Activated naive CD8-positive, alpha-beta T cell treated with anti-CD3 and anti-CD28 coated beads, Interleukin-2, amount 50 U/mL, for 16 hours (primary cell): ENCODE measurements around the gene DOC2B.
"Not testable (repeated sequence)": the region's sequence is repeated elsewhere in the genome, so short reads cannot be mapped to it uniquely, and the experiment has no call there.

Experiments used
- DNase-seq: peaks from one replicate; pipeline ENCODE4 v3.0.0-alpha.2; 2020; ENCODE audit warnings: low read depth, low spot score

The DOC2B gene

DNA sequence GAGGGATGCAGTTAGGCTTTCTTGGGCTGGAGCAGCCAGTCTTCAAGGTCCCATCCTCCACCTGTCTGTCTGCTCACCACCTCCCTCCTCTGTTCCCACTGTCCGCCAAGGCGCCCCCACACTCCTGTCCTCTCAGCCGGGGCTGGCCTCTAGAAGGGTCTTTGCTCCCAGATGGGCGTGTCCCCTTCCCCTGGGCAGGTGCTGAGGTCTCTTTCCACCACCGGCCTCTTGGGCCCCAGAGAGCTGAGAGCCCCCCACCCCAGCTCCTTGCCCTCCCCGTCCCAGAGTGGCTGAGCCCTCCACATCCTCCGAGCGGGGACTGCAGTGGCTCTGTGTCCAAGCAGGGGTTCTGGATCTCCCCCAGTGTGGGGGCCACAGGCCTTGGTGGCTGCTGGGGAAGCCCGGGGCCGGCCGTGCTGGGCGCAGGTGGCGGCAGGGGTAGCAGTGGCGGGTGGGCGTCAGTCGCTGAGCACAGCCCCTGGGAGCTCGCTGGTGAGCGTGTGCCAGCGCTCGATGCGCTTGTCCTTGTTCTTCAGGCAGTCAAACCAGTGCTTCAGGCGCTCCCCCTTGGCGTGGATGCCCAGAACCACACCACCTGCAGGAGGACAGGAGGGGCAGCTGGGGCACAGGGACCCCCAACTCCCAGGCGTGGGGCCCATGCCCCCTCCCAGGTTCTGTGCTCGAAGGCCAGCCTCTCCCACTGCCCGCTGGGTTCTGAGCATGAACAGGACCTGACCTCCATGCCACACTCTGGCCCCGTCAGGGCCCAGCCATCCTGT is 34.3 kb downstream of the DOC2B start:
- no peak for DNase-seq

DNA sequence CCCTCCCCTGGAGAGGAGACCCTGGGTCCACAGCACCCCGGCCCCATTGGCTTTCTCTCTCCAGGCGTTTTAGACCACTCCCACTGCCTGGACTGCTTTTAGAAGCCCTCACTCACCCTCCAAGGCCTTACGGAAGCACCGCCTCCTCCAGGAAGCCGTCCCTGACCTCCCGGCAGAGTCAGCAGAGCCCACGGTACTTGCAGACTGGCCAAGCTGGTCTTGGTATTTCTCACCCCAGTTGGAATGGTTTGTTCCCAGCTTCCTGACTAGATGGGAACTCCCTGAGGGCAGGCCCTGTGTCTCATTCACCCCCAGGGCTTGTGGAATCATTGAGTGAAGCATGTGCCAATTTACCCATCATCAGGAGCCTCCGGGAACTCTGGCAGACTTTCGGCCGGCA is 34.9 kb downstream of the DOC2B start:
- DNase-seq, result no peak

DNA sequence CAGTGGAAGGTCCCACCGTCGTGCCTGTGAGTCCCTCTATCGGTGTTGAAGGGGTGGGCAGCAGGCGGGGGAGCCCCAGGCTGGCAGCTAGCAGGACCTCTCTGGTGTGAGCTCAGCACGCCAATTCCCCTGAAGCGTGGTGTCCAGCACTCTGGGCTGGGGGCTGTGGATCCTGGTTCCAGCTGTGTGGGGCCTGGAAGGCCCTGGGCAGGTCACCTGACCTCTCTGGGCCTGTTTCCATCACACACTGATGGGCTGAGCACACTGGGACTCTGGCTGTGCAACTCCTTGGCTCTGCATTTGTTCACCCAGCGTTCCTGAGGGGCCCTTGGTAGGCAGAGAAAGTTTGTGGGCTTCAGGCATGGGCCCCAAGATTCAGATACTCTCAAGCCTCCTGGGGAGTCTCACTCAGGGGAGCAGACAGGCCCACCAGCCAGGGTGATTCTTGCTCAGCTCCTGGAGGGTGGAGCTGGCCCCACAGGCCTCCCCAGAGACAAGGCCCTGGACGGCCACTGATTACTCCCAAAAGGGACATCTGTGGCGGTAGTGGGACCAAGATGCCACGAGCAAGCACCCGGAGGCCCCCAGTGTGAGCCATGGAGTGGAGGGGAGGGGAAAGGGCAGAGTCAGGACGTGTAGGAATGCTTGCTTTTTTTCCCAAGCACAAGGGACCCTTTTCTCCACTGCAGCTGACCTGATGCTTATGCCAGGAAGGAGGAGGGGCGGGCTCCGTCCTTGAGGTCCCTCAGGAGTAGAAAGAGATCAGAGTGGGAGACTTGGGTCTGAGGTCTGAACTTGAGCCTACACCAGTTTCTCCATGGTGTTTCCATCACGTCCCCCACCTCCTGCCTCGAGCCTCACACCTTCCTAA is 35.5 kb downstream of the DOC2B start:
- DNase-seq, result no peak

DNA sequence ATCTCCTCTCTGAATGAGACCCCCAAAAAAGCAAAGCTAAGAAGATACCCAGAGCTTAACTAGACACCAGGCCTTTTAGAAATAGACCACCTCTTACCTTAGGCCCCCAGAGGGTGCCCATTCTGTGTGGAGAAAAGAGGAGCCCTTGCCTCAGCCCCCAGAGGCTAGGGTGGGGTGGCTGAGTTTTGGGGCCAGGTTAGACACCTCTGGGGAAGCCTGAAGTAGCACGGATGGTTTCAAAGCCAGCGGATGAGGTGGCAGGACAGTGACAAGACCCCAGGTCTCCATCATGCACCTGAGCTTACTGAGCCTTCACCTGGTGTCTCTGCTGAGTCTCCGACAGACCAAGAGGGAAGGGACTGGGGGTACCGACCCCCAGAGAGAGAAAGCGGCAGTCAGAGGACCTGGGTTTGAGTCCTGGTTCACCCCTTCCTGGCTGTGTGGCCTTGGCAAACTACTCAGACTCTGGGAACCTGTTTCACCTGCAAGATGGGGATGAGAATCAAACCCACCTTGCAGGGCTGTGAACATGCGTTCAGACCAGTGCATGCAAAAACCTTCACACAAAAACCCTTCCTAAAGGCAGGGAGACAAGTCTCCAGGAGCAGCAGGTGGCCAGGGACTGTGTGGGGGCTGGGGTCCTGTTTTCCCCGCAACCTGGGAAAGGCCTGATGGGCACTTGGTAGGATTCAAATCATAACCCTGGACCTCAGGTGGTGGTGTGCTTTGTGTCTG is 36.3 kb downstream of the DOC2B start:
- no peak for DNase-seq

DNA sequence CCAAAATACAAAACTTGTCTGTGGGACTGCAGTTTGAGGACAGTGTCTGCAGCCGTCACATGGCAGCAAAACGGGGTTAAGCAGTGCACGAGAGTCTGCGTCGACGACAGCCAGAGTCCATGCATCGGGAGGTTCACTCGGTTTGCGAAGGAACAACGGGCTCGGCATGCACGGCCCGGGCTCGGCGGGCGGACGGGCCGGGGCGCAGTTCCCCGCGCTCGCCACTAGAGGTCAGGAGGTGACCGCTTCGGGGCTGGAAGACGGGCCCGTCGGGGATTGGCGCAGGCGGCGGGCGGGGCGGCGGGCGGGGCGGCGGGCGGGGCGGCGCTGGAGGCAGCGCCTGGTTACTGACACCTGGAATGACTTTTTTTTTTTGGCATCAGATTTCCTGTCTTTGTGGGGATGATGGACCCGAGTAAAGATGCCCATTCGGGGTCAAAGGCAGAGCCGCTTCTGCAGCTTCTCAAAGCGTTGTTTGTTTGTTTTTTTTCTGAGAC is 37.6 kb downstream of the DOC2B start:
- peak; percentile 79 for DNase-seq

DNA sequence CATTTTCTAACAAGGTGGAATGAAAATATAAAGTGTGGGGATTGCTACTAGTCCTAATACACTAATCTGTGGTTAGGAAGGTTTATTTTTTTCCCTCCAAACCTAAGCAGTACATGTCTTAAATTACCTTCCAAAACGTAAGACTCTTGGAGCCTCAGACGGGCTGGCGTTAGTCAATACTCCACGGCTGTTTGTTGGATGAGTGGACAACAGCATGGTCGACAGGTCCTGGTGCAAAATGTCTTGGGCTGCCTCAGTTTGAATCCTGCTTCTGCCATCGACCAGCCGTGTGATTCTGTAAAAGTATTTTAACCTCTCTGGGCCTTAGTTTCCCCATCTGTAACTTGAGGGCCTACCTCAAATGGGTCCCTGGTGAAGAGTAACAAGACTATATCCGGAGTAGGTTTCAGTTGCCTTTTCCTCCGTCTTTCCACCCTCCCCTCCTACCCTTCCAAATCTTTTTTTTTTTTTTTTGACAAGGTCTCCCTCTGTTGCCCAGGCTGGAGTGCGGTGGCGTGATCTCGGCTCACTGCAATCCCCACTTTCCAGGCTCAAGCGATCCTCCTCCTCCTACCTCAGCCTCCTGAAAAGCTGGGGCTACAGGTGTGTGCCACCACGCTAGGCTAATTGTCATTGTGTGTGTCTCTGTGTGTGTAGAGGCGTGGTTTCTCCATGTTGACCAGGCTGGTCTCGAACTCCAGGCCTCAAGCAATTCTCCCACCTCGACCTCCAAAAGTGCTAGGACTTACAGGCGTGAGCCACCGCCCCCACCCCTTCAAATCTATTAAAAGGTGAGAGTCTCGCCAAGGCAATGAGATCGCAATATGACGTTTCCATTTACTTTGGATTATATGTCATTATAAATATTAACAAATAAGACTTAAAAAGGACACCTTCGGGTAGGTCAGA is 38.3 kb downstream of the DOC2B start:
- DNase-seq, result no peak

DNA sequence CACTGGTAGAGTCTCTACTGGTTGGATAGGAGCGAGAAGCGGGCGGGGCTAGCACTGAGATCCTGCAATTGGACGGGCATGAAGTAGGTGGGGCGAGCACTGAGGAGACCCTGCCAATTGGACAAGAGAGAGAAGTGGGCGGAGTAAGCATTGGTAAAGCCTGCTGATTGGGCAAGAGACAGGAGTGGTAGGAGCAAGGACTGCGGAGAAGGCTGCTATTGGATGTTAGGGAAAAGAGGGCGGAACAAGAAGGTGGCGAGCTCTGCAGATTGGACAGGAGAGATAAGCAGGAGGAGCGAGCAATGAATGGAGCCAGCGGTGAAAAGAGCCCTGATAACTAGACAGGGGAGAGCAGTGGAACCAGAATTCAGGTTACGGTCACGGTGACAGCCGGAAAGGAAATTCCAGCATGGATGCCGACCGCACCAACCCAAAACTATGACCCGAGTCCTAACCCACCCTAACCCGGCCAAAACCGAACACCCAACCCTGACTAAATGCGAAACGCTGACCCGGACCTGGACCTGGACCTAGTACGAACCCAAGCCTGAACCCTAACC is 39.3 kb downstream of the DOC2B start:
- no peak for DNase-seq

DNA sequence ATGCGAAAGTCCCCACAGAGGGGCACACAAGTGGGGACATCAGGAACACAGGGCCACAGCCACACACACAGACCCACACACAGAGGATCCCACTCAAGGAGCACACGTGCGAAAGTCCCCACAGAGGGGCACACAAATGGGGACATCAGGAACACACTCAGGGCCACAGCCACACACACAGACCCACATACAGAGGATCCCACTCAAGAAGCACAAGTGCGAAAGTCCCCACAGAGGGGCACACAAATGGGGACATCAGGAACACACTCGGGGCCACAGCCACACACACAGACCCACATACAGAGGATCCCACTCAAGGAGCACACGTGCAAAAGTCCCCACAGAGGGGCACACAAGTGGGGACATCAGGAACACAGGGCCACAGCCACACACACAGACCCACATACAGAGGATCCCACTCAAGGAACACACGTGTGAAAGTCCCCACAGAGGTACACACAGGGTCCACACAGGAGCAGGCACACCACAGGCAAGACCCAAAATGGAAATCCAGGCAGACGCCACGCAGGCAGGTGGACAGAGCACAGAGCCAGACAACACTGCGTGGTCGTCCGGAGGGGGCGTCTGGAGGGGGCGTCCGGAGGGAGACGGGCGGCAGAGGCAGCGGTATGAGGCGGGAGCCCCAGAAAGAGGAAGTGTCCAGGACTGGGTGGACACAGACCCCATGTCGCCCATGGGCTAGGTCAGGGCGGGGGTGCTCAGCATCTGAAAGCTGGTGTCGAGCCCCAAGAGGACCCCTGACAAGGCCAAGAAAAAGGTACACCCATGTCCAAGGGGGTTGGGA is 41.8 kb downstream of the DOC2B start:
- not testable (repeated sequence) for DNase-seq

DNA sequence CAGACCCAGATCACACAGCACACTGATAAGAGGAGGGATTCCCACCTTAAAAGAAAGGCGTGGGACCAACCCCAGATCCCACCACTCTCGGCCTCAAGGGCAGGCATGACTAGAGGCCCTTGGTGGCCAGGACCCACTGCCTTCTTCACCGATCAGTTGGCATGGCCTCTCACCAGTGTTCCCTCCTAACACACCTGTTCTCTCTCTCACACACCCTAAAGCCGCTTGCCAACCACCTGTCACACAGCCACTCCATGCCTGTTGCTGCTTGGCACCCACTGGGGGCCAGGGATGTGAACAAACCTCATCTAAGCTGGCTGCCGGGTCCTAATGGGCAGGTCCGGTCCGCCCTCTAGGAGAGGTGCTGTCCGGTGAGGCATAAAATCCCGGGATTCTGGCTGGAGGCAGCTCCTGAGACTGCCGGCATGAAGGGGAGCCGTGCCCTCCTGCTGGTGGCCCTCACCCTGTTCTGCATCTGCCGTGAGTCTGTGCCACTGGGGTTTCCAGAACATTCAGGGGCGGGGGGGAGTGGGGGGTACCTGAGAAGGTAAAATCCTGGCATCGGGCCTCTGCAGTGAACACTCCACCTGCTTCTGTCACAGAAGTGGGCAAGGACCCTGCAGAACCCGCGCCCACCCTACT is 44.2 kb downstream of the DOC2B start, which contains the start of gene SCGB1C2:
TSS of gene SCGB1C2 (plus strand) at position 404 of the 642 bp plus-strand sequence. CDS start at position 426, 22 bp downstream.
- DNase-seq, result not testable (repeated sequence)

DNA sequence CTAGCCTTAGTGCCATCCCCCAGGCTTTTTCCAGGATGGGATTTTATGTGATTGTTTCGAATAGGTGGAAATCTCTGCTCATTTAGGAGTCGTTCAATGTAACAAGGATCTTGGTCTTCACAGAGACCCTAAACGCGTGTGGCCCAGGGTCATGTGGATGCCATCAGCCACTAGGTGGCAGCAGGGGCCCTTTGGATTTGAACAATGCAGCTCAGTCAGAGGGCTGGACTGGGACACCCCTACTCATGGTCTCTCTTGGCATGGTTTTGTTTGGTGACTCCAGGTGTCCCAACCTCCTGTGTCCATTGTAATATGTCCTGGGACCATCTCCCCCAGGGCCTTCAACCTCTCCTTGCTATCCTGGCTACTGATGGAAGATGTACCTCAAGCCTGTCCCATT is 44.9 kb downstream of the DOC2B start:
- DNase-seq, result peak; percentile 42

DNA sequence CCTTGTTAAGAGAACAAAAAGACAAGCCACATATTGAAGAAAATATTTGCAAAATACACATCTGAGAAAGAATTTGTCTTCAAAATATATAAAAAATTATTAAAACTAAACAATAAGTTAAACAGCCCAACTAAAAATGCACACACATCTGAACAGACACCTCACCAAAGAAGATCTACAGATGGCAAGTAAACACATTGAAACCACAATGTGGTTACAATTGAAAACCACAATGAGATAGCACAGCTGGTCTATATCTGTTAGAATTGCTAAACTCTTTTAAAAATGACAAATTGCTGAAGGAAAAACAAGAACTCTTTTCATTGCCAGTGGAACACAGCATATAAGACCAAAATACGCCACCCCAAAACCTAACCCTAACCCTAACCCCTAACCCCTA is 45.6 kb downstream of the DOC2B start:
- not testable (repeated sequence) for DNase-seq

DNA sequence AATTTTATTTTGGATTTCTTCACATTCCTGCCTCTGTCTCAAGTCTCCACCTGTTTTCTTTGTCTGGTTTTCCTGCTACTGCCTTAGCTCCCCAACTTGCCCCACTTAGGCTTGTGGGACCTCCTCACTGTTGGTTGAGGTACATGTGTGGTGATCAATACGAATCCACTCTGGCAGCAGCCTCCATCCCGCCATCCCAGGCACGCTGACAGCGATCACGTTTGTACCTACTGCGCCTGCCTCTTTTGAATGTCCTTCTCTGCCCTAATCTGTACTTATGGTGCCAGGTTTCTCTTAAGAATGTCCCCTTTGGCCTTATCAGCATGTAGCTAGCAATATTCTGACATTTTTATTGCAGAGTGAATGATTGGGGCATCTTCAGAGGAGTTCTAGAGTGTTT is 46.4 kb downstream of the DOC2B start:
- not testable (repeated sequence) for DNase-seq

DNA sequence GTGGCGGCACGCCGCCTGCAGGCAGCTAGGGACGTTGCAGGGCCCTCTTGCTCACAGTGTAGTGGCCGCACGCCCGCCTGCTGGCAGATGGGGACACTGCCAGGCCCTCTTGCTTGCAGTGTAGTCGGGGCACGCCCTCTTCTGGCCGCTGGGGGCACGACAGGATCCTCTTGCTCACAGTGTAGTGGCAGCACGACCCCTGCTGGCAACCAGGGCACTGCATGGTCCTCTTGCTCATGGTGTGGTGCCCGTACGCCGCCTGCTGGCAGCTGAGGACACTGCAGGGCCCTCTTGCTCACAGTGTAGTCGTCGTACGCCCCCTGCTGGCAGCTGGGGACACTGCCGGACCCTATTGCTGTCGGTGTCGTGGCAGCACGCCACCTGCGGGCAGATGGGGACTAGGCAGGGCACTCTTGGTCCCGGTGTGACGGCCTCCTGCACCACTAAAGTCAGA is 47.1 kb downstream of the DOC2B start:
- DNase-seq, result not testable (repeated sequence)

DNA sequence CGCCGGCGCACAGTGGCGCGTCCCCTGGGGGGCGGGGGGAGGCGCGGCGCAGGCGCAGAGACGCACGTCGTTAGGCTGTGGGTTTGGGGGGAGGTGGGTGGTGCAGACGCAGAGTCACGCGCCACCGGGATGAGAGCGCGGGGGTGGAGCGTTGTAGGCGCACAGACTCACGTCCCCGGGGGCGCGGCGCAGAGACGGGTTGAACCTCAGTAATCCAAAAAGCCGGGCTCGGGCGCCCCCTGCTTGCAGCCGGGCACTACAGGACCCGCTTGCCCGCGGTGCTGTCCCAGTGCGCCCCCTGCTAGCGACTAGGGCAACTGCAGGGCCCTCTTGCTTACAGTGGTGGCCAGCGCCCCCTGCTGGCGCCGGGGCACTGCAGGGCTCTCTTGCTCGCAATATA is 47.5 kb downstream of the DOC2B start:
- DNase-seq, result not testable (repeated sequence)

DNA sequence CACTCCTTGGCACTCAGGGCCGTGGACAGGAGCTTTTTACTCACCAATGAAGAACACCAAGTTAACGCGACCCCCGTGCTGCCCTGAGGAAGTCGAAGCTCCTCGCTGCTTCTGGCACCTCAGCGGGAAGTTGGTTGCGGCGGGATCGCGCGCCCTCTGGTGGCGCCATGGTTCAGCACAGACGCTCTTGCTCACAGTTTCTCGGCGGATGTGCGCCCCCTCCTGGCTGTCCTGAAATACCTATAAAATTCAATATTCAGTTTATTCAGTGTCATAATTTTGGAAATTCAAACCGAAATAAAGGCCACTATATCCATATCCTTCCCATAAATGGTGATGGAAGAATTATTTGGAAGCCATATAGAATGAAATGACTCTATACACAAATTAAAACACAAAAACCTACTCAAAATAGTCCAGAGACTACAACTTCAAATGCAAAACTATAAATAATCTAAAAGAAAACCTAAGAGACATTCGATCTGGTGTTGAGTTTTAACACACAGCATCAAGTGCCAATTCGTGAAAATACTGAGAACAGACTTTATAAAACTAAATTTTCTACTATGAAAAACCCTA is 63.0 kb downstream of the DOC2B start:
- peak; percentile 30 for DNase-seq

DNA sequence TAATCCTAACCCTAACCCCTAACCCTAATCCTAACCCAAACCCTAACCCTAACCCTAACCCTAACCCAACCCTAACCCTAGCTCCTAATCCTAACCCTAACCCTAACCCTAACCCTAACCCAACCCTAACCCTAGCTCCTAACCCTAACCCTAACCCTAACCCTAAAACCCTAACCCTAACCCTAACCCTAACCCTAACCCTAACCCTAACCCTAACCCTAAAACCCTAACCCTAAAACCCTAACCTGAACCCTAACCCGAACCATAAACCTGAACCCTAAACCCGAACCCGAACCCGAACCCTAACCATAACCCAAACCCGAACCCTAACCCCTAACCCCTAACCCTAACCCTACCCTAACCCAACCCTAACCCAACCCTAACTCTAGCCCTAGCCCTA is 68.3 kb downstream of the DOC2B start:
- DNase-seq, result not testable (repeated sequence)
